Fibroblast of peridontal ligament (primary cell): ENCODE data around the gene CAP1.

Experiments used
- DNase-seq: peaks from one replicate; pipeline ENCODE4 v3.0.0-alpha.2; 2010; ENCODE audit errors: extremely low read depth

Gene CAP1

DNA sequence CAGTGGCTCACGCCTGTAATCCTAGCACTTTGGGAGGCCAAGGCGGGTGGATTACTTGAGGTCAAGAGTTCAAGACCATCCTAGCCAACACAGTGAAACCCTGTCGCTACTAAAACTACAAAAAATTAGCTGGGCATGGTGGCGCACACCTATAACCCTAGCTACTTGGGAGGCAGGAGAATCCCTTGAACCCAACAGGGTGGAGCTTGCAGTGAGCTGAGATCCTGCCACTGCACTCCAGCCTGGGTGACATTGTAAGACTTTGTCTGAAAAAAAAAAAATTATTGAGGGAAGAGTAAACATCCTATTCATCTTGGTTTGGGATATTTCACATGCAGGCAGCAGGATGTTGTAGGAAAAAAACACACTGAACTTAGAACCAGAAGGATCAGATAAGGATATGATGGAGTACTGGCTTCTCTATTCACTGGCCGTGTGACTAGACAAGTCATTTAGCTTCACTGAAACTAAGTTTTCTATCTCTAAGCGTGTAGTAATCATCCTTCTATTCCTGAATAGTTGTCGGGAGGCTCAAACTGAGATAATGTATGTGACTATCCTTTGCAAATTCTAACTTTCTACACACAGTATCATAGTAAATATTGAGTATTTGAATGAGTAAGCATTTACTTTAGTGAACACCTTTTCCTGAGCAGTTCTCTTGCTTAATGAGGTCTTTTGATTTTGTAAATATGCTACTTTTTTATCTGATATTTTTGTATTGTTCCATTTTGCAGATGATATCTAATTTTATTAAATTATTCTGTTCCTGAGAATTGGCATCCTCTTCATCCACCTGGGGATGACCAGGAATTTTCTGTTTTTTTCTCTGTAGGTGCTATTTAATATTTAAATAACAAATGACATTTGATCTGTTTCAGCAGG, 18.2 kb downstream of the CAP1 start:
- no peak for DNase-seq

DNA sequence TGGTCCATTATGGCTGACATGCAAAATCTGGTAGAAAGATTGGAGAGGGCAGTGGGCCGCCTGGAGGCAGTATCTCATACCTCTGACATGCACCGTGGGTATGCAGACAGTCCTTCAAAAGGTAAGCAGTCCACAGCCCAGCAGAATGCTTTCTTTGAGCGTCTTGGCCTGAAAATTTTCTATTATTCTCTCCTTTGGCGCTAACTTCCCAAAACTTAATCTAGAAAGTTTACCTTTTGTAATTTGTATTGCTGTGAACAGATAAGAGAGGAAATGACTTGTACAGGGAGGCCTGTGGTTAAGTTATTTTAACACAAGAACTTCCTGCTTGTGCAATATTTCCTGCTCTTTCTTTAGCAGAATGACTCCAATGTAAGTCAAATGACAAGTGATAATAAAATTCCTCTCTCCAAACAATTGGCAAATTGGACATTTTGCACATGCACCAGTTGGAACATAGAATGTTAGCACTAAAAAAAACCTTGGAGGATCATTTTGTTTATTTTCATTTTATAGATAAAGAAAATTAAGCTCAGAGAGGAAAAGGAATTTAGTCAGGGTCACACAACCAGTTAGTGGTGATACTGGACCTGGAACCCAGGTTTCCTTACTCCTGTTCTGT, 18.9 kb downstream of the CAP1 start:
- no peak for DNase-seq

DNA sequence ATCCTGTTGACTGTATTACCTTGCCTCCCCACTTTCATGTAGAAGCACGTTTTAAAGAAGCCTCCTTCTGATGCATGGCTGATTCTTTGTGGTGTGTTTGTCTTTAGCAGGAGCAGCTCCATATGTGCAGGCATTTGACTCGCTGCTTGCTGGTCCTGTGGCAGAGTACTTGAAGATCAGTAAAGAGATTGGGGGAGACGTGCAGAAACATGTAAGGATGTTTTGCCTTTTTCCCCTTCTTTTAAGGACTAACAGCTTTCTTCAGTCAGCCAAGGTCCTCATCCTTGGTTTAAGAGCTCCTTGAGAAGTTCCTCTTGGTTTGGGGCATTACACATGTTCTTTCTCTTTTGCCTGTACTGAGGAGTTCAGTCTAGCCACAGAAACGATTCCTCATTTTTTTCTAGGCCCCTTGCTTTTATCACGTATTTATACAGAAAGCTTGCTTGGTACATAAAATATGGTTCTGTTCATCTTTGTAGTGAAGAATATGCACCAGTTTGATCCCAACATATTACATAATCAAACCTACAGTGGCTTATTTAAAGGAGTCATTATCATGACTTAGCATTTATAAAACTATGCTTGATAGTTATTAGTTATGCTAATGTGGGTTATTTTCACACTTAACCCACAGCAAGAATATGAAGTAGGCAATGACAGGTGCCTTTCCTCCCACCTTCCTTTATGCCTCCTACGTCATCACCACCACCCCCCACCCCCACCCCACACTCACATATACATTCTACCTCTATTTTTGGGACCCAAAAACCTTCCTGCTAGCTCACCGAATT, 19.6 kb downstream of the CAP1 start:
- no peak for DNase-seq

DNA sequence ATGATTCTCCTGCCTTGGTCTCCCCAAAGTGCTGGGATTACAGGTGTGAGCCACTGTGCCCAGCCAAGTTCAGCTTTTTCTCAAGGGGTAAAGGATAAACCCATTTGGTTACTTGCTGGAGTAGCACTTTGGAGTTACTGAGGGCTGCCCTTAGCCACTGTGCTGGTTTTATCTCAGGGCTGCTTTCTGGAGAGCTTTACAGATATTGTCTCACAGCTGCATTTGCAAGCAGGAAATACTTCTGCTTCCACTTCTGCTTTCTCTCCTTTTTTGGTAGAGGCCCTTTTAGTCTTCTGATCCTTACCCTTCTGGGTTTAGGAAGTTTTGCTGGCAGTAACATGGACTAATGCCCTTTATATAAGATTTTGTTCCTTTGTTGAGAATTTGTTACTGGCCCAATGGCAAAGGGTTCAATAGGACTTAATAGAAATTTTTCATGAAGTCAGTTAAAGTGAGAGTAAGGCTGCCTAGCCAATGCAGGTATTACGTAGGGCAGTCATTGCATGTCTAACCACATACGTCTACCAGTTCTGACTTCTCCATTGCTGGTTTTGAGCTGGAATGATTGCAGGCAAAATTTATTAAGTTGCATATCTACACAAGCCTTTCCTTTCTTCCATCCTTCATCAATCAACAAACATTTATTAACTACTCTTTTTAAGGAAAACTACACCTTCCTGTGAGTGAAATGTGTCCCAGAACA, 24.4 kb downstream of the CAP1 start:
- no peak for DNase-seq

DNA sequence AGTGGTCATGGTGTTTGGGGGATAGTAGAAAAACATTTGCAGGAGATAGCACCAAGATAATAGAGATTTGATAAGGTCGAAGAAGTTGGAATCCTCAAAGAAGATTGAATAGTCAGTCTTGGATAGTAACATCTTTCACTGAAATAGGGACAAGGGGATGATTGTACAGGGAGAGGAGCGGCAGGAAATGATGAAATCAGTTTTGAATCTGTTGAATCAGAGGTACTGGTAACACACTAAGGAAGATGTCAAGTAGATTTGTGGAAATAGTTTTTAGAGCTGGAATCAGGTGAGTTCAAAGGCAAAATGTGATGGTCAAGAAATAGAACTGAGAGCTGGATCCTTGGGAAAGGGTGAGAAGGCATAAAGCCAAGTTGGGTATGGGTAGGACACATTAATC, 26.5 kb downstream of the CAP1 start:
- no peak for DNase-seq

DNA sequence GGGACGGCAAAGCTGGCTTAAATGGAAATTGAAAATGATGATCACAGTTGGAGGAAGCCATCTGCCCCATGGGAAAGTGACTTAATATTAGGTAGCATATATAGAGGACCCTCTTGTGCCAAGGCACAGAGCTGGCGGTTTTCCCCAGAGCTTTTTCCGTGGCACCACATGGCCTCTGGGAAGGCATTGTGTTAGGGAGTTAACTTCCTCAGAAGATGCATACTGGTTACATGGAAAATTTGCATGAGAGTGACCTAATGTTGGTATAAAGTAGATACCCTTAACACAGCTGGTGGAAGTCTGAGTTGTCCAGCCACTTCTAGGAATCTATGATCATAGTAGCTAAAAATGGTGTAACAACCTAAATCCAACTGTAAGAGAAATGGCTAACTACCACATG, 27.3 kb downstream of the CAP1 start:
- no peak for DNase-seq

DNA sequence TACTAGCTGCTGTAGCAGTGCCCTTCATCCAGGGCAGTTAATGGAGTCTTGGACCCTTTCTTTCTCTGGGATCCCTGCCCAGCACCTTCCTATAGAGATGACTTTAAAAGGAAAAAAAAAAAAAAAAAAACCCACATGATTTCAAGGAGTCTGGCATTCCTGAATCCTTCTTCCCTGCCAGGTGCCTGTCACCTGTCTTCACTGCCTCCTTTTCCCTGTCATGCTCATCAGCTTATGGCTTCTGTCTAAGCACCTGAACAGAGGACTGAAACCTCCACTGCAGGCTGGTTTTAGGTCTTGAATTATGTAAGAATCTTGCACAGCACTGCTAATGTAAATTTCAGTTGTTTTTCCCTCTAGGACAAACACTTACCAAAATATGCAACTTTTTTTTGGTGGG, 31.6 kb downstream of the CAP1 start:
- no peak for DNase-seq

DNA sequence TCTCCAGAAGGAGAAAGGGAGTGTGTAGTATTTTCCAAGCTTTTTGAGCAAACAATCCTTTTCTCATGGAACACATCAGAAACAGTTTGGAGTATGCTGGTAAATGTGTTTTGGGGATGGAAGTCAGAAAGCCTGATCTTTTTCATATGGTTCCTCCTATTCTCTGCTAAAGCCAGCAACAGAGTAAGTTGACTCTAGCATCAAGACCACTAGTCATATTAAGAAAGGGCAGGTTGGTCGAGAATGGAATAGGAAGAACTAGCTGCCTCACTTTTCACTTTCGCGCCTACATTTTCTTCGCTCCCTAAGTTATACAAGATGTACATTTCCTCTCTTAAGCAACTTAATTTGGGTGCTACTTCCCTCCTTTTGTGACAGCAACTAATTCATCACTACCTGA, 32.5 kb downstream of the CAP1 start:
- no peak for DNase-seq

DNA sequence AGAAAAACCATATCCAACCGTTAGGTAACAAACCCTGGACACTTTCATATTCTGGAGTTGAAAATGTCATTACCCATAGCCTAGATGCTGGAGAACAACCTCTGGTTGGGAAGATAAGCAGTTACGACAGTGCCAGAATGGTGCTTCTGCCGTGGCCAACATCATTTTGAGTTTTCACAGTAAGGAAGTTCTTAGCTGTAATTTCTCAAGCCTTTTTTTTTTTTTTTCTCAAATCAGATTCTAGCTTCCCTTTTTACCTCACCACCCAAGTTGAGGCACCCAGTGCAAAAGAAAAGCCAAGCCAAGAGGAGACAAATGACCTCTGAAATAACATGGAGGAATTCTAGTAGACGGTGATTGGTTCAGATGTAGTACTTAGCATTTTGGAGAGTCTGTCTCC, 34.7 kb downstream of the CAP1 start:
- DNase-seq = no peak

DNA sequence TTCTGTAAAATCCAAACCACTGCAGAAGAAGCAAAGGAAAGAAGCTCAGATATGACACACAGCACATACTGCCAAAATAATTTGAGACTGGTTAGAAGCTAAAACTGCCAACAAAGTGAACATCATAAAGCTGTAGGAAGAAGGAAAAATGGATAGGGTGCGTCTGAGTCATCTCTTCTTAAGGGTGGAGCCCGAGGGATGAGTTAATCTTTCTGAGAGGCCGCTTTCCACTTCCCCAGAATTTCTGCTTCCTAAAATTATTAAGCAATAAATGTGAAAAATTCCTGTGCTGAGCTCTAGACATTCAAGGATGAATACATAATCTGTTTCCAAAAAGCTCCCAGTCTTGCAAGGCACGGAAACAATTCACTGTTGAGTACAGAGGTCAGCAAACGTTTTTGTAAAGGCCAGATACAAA, 36.4 kb downstream of the CAP1 start:
- DNase-seq = peak; percentile 89

DNA sequence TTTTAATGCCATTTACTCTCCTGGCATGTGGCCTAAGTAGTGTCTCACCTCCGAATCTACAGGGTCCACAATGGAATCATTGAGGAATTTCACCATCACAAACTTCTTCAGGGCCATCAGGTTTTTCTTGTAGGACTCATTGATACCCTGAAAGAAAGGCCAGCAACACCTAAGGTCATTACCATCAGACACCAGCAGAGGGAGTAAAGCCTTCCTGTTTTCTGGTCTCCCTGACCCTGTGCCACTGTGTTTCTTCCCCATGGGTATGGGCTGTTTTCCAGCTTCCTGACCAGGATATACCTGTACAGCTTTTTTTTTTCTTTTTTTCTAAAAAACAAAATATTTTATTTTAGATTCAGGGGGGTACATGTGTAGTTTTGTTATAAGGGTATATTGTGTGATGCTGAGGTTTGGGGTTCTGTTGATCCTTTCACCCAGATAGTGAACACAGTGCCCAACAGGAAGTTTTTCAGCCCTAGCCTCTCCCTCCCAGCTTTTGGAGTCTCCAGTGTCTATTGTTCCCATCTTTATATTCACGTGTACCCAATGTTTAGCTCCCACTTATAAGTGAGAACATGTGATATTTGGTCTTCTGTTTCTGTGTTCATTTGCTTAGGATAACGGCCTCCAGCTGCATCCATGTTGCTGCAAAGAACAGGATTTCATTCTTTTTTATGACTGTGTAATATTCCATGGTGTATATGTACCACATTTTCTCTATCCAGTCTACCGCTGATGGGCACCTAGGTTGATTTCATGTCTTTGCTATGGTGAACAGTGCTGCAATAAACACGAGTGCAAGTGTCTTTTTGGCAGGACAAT, 38.2 kb downstream of the CAP1 start:
- peak; percentile 62 for DNase-seq

DNA sequence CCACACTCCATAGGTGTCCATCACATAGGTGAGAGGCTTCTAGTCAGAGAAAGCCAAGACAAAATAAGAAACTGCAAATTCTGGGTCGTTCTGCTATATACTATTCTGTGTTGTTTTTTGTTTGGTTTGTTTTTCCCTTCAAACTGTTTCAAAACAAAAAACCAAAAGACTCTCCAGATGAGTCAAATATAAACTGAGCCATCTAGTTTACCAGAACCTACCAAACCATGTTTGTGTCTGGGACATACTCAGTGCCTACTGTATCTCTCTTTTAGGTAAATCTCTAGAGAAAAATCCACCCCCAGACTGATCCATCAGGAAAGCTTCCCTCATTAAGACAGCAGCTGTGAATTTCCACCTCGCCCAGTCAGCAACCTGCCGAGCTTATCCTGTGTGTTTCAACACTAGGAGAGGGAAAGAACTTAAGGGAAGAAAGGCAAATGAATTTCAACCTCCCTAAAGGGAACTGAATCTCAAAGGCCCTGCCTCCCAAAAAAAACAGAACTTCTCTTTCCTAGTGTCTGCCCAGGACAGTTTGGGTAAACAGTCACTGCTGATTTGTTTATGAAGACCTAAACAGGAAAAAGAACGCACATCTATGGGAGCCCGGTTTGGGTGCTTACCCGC, 39.4 kb downstream of the CAP1 start:
- DNase-seq = no peak

DNA sequence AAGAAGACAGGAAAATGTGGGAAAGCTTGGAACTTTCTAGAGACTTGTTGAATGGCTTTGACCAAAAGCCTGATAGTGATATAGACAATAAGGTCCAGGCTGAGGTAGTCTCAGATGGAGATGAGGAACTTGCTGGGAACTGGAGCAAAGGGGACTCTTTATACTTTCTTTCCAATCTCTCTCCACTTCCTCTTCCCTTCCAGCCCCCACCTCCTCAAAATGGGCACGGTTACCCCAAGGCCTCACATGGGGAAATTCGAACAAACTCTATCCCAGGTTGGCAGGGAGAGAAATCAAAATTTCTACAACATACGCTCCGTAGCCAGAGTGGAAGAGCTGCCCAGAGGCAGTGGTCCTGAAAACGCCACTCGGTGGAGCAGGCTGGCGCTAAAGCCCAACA, 41.3 kb downstream of the CAP1 start:
- no peak for DNase-seq

DNA sequence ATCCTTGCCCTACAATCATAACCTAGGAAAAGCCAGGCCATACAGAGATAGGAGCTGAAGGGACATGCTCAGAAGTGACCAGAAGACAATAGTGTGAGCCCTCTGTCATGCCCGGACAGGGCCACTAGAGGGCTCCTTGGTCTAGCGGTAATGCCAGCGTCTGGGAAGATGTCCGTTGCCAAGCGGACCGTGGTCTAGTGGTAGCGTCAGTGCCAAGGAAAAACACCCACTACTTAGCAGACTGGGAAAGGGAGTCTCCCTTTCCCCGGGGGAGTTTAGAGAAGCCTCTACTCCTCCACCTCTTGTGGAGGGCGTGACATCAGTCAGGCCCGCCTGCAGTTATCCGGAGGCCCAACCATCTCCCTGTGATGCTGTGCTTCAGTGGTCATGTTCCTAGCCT, 44.2 kb downstream of the CAP1 start:
- peak; percentile 63 for DNase-seq

DNA sequence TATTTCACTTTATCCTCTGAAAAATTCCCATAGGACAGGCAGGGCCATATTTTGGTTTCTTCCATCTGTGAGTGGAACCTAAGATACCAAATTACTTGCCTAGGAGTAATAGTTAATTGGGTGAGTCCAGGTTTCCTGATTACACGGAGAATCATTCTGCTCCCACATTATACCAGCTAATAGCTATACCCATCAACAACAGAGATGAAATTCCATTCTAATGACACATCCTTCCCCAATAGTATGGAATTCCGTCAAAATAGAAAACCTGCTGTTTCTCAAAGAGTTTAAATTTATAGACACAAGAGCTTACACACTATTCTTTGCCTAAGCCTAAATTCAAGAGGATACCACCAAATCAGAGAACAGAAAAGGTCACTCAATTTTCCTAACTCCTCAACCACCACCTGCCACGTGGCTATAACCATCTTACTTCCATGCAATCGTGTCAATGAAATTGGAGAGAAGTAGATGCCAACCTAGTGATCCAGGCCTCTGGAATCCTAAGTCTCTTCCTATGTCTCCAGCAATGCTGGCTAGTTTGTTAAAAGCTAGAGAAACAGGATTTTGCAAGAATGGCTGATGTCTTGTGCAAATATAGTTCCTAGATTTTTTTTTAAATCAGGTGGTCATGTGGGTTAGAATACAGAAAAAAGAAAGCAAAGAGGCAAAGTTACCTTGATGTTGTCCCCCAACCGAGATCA, 50.3 kb downstream of the CAP1 start:
- DNase-seq = no peak

DNA sequence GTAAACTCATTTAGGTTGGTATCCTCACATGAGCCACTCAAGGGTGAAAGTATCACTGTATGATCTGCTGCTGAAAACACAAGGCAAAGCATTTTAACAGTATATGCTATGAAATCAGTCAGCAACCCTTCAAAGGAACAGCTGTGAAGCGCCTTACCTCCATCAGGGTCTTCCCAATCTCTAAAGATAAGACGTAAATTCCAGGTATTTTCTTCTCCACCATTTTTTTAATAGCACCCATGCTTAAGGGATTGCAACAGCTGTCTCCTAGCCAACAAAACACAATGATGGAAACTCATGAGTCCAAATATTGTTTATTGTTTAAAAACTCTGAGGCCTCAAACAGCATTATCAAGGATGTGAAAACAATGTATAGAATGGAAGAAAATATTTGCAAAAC, 51.7 kb downstream of the CAP1 start:
- DNase-seq = no peak

DNA sequence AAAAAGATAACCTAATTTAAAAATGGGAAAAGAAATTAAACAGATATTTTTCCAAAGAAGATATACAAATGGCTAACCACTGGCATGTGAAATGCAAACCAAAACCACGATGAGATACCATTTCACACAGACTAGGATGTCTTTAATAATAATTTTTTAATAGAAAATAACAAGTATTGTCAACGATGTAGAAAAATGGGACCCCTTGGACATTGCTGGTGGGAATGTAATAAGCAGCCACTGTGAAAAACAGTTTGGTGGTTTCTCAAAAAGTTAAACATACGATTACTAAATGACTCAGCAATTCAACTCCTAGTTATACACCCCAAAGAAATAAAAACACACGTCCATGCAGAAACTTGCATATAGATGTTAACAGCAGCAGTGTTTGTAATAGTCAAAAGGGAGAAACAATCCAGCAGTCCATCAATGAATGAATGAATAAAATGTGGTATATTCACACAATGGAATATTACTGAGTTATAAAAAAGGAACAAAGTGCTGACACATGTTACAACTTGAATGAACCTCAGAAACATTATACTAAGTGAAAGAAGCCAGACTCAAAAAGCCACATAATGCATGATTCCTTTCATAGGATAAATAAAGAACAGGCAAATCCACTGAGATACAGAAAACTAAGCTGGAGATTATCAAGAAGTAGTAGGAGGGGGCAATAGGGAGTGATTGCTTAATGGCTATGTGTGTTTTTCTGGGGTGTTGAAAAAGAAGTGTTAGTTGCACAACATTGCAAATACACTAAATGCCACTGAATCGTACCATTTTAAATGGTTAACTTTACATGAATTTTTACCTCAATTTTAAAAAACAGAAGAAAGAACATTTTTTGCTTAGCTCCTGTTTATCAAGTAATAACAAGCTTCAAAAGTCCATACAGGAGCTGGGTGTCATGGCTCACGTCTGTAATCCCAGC, 52.4 kb downstream of the CAP1 start:
- peak; percentile 29 for DNase-seq

DNA sequence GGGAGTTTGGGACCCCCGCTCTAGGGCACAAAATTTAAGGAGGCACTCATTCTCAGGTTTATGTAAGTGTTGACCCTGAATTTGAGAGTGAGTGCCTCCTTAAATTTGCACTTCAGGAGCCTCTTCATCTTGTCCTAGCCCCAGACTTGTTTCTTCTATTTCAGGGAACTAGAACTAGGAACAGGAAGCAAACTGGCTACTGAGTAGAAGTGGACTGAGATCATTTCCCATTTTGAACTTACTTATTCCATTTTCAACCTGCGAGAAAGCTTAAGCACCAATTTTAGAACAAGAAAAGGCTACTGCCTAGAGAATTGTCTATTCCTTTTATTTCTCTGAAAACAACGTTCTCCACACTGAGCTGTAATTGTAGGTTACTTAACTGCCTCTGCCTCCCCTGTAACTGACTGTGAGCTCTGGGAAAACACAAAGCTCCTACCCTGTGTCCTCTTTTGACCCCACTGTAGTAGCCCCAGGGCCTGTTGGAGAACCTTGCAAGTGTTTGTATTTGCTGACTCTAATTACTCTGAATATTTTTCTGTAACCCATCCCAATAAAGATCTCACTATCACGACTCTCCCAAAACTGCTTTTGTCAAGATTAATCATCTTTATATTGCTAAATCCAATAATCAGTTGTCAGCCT, 54.1 kb downstream of the CAP1 start:
- no peak for DNase-seq
